Right lobe of liver (tissue), 4 donors: ENCODE results near the gene IL20RB.

Experiments
- CTCF ChIP-seq, 4 donors: fragments of 200-600 bp in 3 of 4; fragments of 450-650 bp in 1 of 4; IDR thresholded peaks; one replicate each; pipeline versions ENCODE4 v1.5.1 to v1.8.0; 2016 to 2022; ENCODE audit warnings: antibody characterized with exemption in 4 of 4, mild to moderate bottlenecking in 2 of 4
- POLR2A ChIP-seq: fragments of 450-650 bp; IDR thresholded peaks from one replicate; pipeline ENCODE4 v1.6.1; 2017; ENCODE audit warnings: antibody characterized with exemption, mild to moderate bottlenecking
- donor health status: DM: no; HTN: no; CAD: no.
- donor health status: DM: no; HTN: no; CAD: no.
- donor health status: DM: no; HTN: yes; CAD: no.

- TF ChIP-seq CTCF (IDR thresholded peaks at IDR 0.05) (no peak), POLR2A (no peak)
Observed at GRCh38 chr3:136960838-136961836, 3.4 kb downstream of the IL20RB start.
